SK-N-SH (cell line): Measurements from ENCODE around the gene RAC2. TPM values are rescaled to one million over a fixed set of nuclear protein-coding genes. Genes with fewer than 3 reads are reported as not detected.
A peak's percentile ranks its signal among the peaks of the same experiment; 100 is the strongest.

Experiments
- CTCF ChIA-PET: fragments of 300-600, 350-600 bp; formaldehyde crosslinking; extraction: SDS; loops from one replicate; lab custom pipeline; 2021; lab: Yijun Ruan, JAX
- POLR2A ChIA-PET: fragments of 350-600 bp; sonication (Branson Sonifier 250); formaldehyde crosslinking; extraction: SDS; loops from one replicate; lab custom pipeline; 2020; ENCODE audit warnings: antibody characterized with exemption, inconsistent platforms; lab: Yijun Ruan, JAX
- DNase-seq: peaks from one replicate; pipeline ENCODE4 v3.0.0; 2012
- H2AFZ ChIP-seq: fragments of 200-600 bp; sonication (generic); 2 replicates; pipeline ENCODE4 v1.8.1; 2016; ENCODE audit warnings: antibody characterized with exemption, mild to moderate bottlenecking, low read depth
- H3F3A ChIP-seq: fragments of 200-600 bp; sonication (generic); replicated peaks from 2 replicates; pipeline ENCODE3; 2016; ENCODE audit warnings: antibody characterized with exemption, mild to moderate bottlenecking; ENCODE audit not compliant: insufficient read depth
- H3K27ac ChIP-seq, 2 experiments: fragments of 200-500 bp in 1 of 2; fragments of 200-600 bp in 1 of 2; sonication (Bioruptor generic) in 1 of 2; sonication (generic), shearing (Covaris generic) in 1 of 2; 2 replicates each; pipeline versions ENCODE4 v1.5.1 to v1.6.1; 2014 to 2016; ENCODE audit warnings: low read depth in 2 of 2, inconsistent platforms in 1 of 2, low read length in 1 of 2, mild to moderate bottlenecking in 1 of 2, mixed read lengths in 1 of 2
- H3K27me3 ChIP-seq: fragments of 200-600 bp; sonication (generic), shearing (Covaris generic); 2 replicates; pipeline ENCODE4 v1.6.1; 2016; ENCODE audit warnings: mixed run types; ENCODE audit not compliant: insufficient read depth
- H3K36me3 ChIP-seq, 2 experiments: fragments of 200-500 bp in 1 of 2; fragments of 200-600 bp in 1 of 2; sonication (Bioruptor generic) in 1 of 2; sonication (generic) in 1 of 2; replicated peaks in 1 of 2; 2 replicates each; pipeline versions ENCODE3 to v1.5.1; 2014 to 2016; ENCODE audit warnings: low read length in 1 of 2, mild to moderate bottlenecking in 1 of 2; ENCODE audit not compliant: insufficient read depth in 2 of 2, control insufficient read depth in 1 of 2
- H3K4me1 ChIP-seq, 2 experiments: fragments of 200-500 bp in 1 of 2; fragments of 200-600 bp in 1 of 2; sonication (Bioruptor generic) in 1 of 2; sonication (generic), shearing (Covaris generic) in 1 of 2; 2 replicates each; pipeline versions ENCODE4 v1.5.1 to v1.6.1; 2014 to 2016; ENCODE audit warnings: low read depth in 1 of 2, low read length in 1 of 2, mixed run types in 1 of 2; ENCODE audit not compliant: insufficient read depth in 2 of 2, control insufficient read depth in 1 of 2
- H3K4me2 ChIP-seq: fragments of 200-600 bp; sonication (generic), shearing (Covaris generic); 2 replicates; pipeline ENCODE4 v1.6.1; 2017; ENCODE audit warnings: mixed run types
- H3K4me3 ChIP-seq, 2 experiments: fragments of 200-500 bp in 1 of 2; fragments of 200-600 bp in 1 of 2; sonication (Bioruptor generic) in 1 of 2; sonication (generic), shearing (Covaris generic) in 1 of 2; 2 replicates each; pipeline versions ENCODE4 v1.5.1 to v1.8.1; 2014 to 2016; ENCODE audit warnings: low read depth in 2 of 2, inconsistent platforms in 1 of 2, low read length in 1 of 2, mild to moderate bottlenecking in 1 of 2, mixed read lengths in 1 of 2, moderate library complexity in 1 of 2
- H3K79me2 ChIP-seq: fragments of 200-600 bp; sonication (generic); 2 replicates; pipeline ENCODE4 v1.8.1; 2017; ENCODE audit warnings: mild to moderate bottlenecking; ENCODE audit not compliant: insufficient read depth
- H3K9ac ChIP-seq: fragments of 200-600 bp; sonication (generic); 2 replicates; pipeline ENCODE4 v1.6.1; 2017; ENCODE audit warnings: mixed run types
- H3K9me2 ChIP-seq: fragments of 200-600 bp; sonication (generic); 2 replicates; pipeline ENCODE4 v1.6.1; 2017; ENCODE audit warnings: mixed run types
- H3K9me3 ChIP-seq: fragments of 200-600 bp; sonication (generic); 2 replicates; pipeline ENCODE4 v1.6.1; 2017; ENCODE audit warnings: mixed run types, mild to moderate bottlenecking, moderate library complexity
- H4K20me1 ChIP-seq: fragments of 200-600 bp; sonication (generic); 2 replicates; pipeline ENCODE4 v1.6.1; 2017; ENCODE audit warnings: mild to moderate bottlenecking, mixed run types; ENCODE audit not compliant: insufficient read depth
- CTCF ChIP-seq: fragments of 200-600 bp; sonication (generic); IDR thresholded peaks from 2 replicates; pipeline ENCODE4 v1.6.1; 2017; ENCODE audit warnings: antibody characterized with exemption, mild to moderate bottlenecking, moderate library complexity
- ELF1 ChIP-seq: IDR thresholded peaks from 2 replicates; pipeline ENCODE4 v1.4.0; 2012
- EP300 ChIP-seq, 2 experiments: IDR thresholded peaks; 2 replicates each; pipeline versions ENCODE4 v1.4.0 to v1.6.1; 2012; ENCODE audit warnings: borderline replicate concordance in 1 of 2, low read depth in 1 of 2, low read length in 1 of 2
- GABPA ChIP-seq: IDR thresholded peaks from 2 replicates; pipeline ENCODE4 v1.4.0; 2012; ENCODE audit warnings: low read depth, mild to moderate bottlenecking
- GATA2 ChIP-seq: sonication (generic); formaldehyde crosslinking; IDR thresholded peaks from 2 replicates; pipeline ENCODE4 v1.5.0; 2020; ENCODE audit warnings: mild to moderate bottlenecking, missing genetic modification reagents
- NFIC ChIP-seq: IDR thresholded peaks from 2 replicates; pipeline ENCODE4 v1.4.0; 2012; ENCODE audit warnings: borderline replicate concordance
- RFX5 ChIP-seq: IDR thresholded peaks from 2 replicates; pipeline ENCODE4 v1.6.1; 2012; ENCODE audit warnings: mild to moderate bottlenecking, improper control_type of control experiment, low read length
- SIN3A ChIP-seq: IDR thresholded peaks from 2 replicates; pipeline ENCODE4 v1.6.1; 2012; ENCODE audit warnings: low read depth, mild to moderate bottlenecking, low read length, moderate library complexity, borderline replicate concordance
- SMC3 ChIP-seq: IDR thresholded peaks from 2 replicates; pipeline ENCODE4 v1.6.1; 2012; ENCODE audit warnings: low read depth, low read length, improper control_type of control experiment
- TAF1 ChIP-seq: IDR thresholded peaks from 2 replicates; pipeline ENCODE4 v1.6.1; 2012; ENCODE audit warnings: low read depth, mild to moderate bottlenecking, low read length, moderate library complexity, borderline replicate concordance
- USF2 ChIP-seq: fragments of 150-350 bp; IDR thresholded peaks from 2 replicates; pipeline ENCODE4 v1.6.1; 2017; ENCODE audit warnings: antibody characterized with exemption, low read length, low read depth, borderline replicate concordance
- YY1 ChIP-seq: IDR thresholded peaks from 2 replicates; pipeline ENCODE4 v1.4.0; 2012; ENCODE audit warnings: low read depth, mild to moderate bottlenecking
- WGBS: methylation state at CpG from one replicate; pipeline ENCODE4 v1.1.6; 2017; ENCODE audit warnings: low lambda C conversion rate; 5-methylcytosine and 5-hydroxymethylcytosine counted together
- polyA plus RNA-seq, 3 experiments: library from polyadenylated mRNA; depleted of rRNA; stranded (reverse); fragments of >200 nt; gene quantifications; 2 replicates each; pipeline ENCODE4 v1.2.3, GENCODE V29; 2012
- TF ChIP-seq, protein P1 (sequence below): IDR thresholded peaks from 2 replicates; pipeline ENCODE4 v1.4.0; 2012; ENCODE audit warnings: low read depth

Gene RAC2
- polyA plus RNA-seq, 1 of the 3 experiments (the other 2 are of a cell fraction) = 29.9 TPM

DNA sequence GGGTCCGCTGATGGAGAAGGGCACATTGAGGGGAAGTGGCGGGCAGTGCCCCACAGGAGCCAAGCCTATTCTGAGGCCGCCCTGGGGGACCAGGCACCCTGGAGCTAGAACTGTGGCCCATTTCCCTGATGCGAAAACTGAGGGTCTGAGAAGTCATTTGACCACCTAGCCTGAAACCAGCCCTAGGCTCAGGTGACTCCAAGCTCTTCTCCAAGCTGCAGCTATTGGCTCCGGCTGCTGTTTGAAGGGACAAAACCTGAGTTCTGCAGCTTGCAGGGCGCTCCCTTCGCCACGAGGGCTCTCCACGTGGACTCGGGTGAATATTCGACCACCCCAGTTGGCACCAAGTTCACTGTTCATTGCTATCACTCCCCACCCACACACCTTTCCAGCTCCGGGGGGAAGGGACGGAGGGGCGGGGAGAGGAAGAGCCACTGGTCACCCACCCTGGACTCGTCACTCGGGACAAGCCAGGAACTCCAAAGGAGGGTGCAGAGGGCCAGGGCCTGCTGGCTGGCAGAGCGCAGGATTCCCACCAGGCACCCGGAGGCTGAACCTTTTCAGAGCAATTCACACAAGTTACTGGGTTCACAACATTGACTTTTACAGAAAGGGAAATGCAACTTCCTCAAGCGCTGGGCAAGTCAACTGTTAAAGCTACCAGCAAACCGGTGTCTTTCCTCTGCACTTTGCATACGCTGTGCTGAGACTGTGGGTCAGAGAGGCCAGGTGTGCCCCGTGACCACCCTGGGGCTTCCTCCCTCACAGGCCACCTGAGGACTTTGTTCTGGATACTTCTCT, 1.1 kb upstream of the RAC2 start:
- H3K4me1 ChIP-seq = peaks cover 7 to 11% of the 10 kb centered on the region in 2 experiments; a peak in 3 of 4 replicates
- H3K27ac ChIP-seq = no peak overlapping the region
- H3K4me2 ChIP-seq = no peak overlapping the region
- no peaks in the 10 kb centered on the region for H4K20me1 ChIP-seq
- ChIA-PET POLR2A (interaction anchor here (0.6 to 1.4 kb wide), 2 partner anchors 16 to 213 kb away, joined by 3 read pairs; no protein-coding TSS in a partner anchor), CTCF (interaction anchor here (0.7 to 14.4 kb wide), 4 partner anchors 8 to 46 kb away, joined by 3 to 124 read pairs (median 12); no protein-coding TSS in a partner anchor)
- no peaks in the 10 kb centered on the region for H3K27me3 ChIP-seq
- H3K4me3 ChIP-seq = no peak overlapping the region
- no peaks in the 10 kb centered on the region for H3K79me2 ChIP-seq
- 93% methylated on average over 21 of the region's 22 CpGs for WGBS
- DNase-seq = no peak
- H3K9ac ChIP-seq = no peak overlapping the region
- H3K9me3 ChIP-seq = no peaks in the 10 kb centered on the region
- no peaks in the 10 kb centered on the region for H3K36me3 ChIP-seq
- H2AFZ ChIP-seq = no peak overlapping the region
- H3K9me2 ChIP-seq = no peaks in the 10 kb centered on the region
- TF ChIP-seq, protein P1, sequence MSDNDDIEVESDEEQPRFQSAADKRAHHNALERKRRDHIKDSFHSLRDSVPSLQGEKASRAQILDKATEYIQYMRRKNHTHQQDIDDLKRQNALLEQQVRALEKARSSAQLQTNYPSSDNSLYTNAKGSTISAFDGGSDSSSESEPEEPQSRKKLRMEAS = no peak
- TF ChIP-seq EP300 (IDR thresholded peaks at IDR 0.05; ENCODE audit: borderline replicate concordance in 1 of 2, low read depth in 1 of 2, low read length in 1 of 2) (no peak), CTCF (no peak)
- H3F3A ChIP-seq = peaks cover 4% of the 10 kb centered on the region

GRCh38 chr22:37243402-37244113, 511 bp downstream of the RAC2 start:
- Histone ChIP-seq H3K36me3 (no peaks in the 10 kb centered on the region), H3K4me1 (peaks cover 7 to 11% of the 10 kb centered on the region in 2 experiments; a peak in 3 of 4 replicates), H3K27ac (no peak overlapping the region), H4K20me1 (no peaks in the 10 kb centered on the region), H3F3A (peaks cover 4% of the 10 kb centered on the region), H3K4me2 (peak overlapping the region; percentile 50), H3K79me2 (no peaks in the 10 kb centered on the region), H3K9me2 (no peaks in the 10 kb centered on the region), H2AFZ (no peak overlapping the region), H3K9ac (no peak overlapping the region; the same call in 1 of the 2 replicates), H3K27me3 (no peaks in the 10 kb centered on the region), H3K9me3 (no peaks in the 10 kb centered on the region), H3K4me3 (peak overlapping the region in 1 of 2 experiments; percentile 38; a peak in 2 of 4 replicates)
- CTCF ChIA-PET = interaction anchor here (1.1 to 14.4 kb wide), 5 partner anchors 9 to 215 kb away, joined by 3 to 124 read pairs (median 11); no protein-coding TSS in a partner anchor
- 75% methylated on average over 6 of the region's 12 CpGs for WGBS
- POLR2A ChIA-PET = no interaction called here
- TF ChIP-seq, protein P1 = no peak
- no peak for TF ChIP-seq GABPA
- no peak for TF ChIP-seq RFX5
- no peak for TF ChIP-seq NFIC
- no peak for TF ChIP-seq SMC3
- TF ChIP-seq ELF1 = no peak
- no peak for TF ChIP-seq USF2
- TF ChIP-seq TAF1 = no peak
- no peak for TF ChIP-seq SIN3A
- TF ChIP-seq YY1 = no peak
- TF ChIP-seq GATA2 = no peak
- no peak for TF ChIP-seq CTCF
- TF ChIP-seq EP300 (IDR thresholded peaks at IDR 0.05; ENCODE audit: borderline replicate concordance in 1 of 2, low read depth in 1 of 2, low read length in 1 of 2) = no peak
- peak; percentile 25 for DNase-seq
